Measurements from ENCODE around the gene RPS14.

The RPS14 gene

GRCh38 chr5:150398722-150399523, 50.6 kb downstream of the RPS14 start:
- DNase-seq = no peak

- DNase-seq = no peak
Observed at GRCh38 chr5:150397782-150398721, 51.5 kb downstream of the RPS14 start.

- no peak for DNase-seq
Observed at GRCh38 chr5:150397146-150397781, 52.3 kb downstream of the RPS14 start.

DNA sequence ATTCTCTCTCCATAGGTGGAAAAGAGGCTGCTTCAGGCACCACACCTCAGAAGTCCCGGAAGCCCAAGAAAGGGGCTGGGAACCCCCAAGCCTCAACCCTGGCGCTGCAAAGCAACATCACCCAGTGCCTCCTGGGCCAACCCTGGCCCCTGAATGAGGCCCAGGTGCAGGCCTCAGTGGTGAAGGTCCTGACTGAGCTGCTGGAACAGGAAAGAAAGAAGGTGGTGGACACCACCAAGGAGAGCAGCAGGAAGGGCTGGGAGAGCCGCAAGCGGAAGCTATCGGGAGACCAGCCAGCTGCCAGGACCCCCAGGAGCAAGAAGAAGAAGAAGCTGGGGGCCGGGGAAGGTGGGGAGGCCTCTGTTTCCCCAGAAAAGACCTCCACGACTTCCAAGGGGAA, 53.3 kb downstream of the RPS14 start:
- DNase-seq = no peak

- DNase-seq = no peak
Observed at GRCh38 chr5:150395688-150395975, 53.9 kb downstream of the RPS14 start.

DNA sequence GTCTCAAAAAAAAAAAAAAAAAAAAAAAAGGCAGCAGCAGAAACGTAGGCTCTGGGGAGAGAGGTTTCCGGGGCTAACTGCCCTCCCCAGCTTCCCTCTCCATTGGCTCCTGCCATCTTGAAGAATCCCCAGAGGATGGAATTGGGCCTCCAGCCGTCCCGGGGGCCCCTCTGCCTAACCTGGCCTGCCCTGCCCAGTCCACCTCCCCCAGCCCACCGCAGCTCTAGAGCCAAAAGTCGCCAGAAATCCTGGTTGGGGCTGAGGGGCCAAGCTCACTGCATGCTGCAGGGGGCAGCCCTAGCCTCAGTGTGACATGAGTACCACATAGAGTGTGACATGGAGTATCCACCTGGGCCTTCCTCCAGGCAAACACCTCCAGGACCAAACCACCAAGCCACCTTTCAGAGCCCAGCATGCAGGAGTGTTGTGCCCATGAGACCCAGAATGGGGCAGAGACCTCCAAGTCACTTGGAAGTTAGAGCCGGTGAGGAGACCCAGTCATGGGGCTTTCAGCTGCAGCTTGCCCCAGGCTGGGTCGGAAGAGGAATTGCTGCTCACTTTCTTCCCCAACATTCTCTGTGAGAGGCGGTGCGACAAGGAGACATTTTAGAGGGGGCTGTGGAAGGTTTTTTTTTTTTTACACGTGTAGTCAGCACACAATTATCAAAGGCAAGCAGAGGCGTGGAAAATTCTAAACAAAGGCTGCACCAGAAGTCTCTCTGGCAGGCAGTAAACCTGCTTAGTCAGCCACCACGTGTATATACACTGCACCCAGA, 54.4 kb downstream of the RPS14 start:
- no peak for DNase-seq

GRCh38 chr5:150394131-150394530, 55.4 kb downstream of the RPS14 start:
- no peak for DNase-seq

DNA sequence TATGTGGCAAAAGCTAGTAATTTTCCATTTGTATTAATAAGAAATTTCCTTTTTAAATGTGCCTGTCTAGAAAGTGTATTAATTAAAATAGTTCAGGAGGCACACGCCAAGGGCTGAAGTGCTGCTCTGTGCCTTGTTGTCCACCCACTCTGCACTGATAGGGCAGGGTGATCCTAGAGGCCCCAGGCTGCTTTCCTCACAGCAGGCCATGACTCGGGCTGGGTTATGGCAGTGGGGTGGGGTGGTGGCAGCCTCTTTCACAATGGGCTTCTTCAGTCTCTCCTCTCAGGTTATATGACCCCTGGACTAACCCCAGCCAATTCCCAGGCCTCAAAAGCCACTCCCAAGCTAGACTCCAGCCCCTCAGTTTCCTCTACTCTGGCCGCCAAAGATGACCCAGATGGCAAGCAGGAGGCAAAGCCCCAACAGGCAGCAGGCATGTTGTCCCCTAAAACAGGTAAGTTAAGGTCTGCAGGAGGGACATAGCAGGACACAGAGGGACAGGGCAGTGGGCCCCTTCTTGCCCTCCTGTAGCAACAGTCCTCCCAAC, 56.4 kb downstream of the RPS14 start:
- DNase-seq = no peak

DNA sequence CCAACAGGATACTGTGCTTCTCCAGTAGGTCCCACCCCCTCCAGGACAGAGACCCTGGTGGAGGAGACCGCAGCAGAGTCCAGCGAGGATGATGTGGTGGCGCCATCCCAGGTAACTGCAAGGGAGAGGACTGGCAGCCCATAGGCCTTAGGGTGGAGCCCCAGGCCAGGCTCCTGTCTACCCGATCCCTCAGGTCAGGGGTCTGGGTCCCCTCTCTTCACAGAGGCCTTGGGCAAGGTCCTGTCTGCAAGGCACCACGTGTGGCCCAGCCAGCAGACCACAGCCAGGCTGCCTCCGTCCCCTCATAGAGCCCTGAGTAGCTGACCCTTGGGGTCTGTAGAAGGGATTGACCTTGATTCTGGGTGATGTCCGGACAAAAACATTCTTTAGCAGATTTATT, 56.9 kb downstream of the RPS14 start:
- no peak for DNase-seq

Measured in NCI-H2107 (cell line).